Tibial nerve (tissue), 4 donors: ENCODE data around the gene PARP14. TPM values are rescaled to one million over a fixed set of nuclear protein-coding genes. Genes with fewer than 3 reads are reported as not detected.
"Not testable (repeated sequence)": the region's sequence is repeated elsewhere in the genome, so short reads cannot be mapped to it uniquely, and the experiment has no call there.

ENCODE experiments used
- DNase-seq, 2 donors: peaks; one replicate each; pipeline ENCODE4 v3.0.0-alpha.2; 2019; ENCODE audit warnings: low spot score in 2 of 2
- H3K27ac ChIP-seq, 4 donors: fragments of 200-600 bp; sonication (generic) in 3 of 4; one replicate each; pipeline ENCODE4 v1.5.1; 2017 to 2019; ENCODE audit warnings: mild to moderate bottlenecking in 1 of 4
- H3K27me3 ChIP-seq, 2 donors: fragments of 200-600 bp; sonication (generic) in 1 of 2; one replicate each; pipeline versions ENCODE4 v1.5.1 to v1.6.0; 2017 to 2019
- H3K36me3 ChIP-seq, 3 donors: fragments of 200-600 bp; sonication (generic); one replicate each; pipeline ENCODE4 v1.5.1; 2018 to 2019
- H3K4me1 ChIP-seq, 4 donors: fragments of 200-600 bp; sonication (generic) in 3 of 4; one replicate each; pipeline ENCODE4 v1.5.1; 2017 to 2019
- H3K4me3 ChIP-seq, 4 donors: fragments of 200-600 bp; sonication (generic) in 3 of 4; one replicate each; pipeline ENCODE4 v1.5.1; 2017 to 2019; ENCODE audit warnings: mild to moderate bottlenecking in 1 of 4, moderate library complexity in 1 of 4
- H3K9me3 ChIP-seq, 4 donors: fragments of 200-600 bp; sonication (generic) in 3 of 4; one replicate each; pipeline ENCODE4 v1.5.1; 2017 to 2019
- CTCF ChIP-seq, 5 experiments: fragments of 200-600 bp in 3 of 5; fragments of 450-650 bp in 2 of 5; sonication (generic) in 3 of 5; IDR thresholded peaks; one replicate each; pipeline ENCODE4 v1.5.1; 2016 to 2019; ENCODE audit warnings: antibody characterized with exemption in 5 of 5, mild to moderate bottlenecking in 3 of 5, moderate library complexity in 2 of 5
- EP300 ChIP-seq, 2 donors: sonication (generic); formaldehyde crosslinking; IDR thresholded peaks; one replicate each; pipeline ENCODE4 v1.6.1; 2017; ENCODE audit warnings: antibody characterized with exemption in 2 of 2, mild to moderate bottlenecking in 1 of 2
- POLR2A ChIP-seq, 2 donors: fragments of 450-650 bp; IDR thresholded peaks; one replicate each; pipeline ENCODE4 v1.6.1; 2017; ENCODE audit warnings: antibody characterized with exemption in 2 of 2, mild to moderate bottlenecking in 2 of 2, moderate library complexity in 2 of 2
- WGBS, 2 donors: methylation state at CpG; one replicate each; pipeline ENCODE4 v1.1.5; 2018; 5-methylcytosine and 5-hydroxymethylcytosine counted together
- total RNA-seq, 4 donors: library from RNA; depleted of rRNA; stranded (reverse); fragments of >200 nt; gene quantifications; one replicate each; pipeline ENCODE4 v1.1.0, GENCODE V29; 2016

The PARP14 gene
- total RNA-seq, 4 donors from 2014 or later: 31.6 to 56.2 (median 38.4) TPM

GRCh38 chr3:122727766-122728165 is 47.1 kb downstream of the PARP14 start:
- Histone ChIP-seq H3K9me3 (no peaks in the 10 kb centered on the region), H3K36me3 (peaks cover 0 to 61% (median 0%) of the 10 kb centered on the region in 3 donors), H3K4me1 (no peaks in the 10 kb centered on the region), H3K4me3 (no peak overlapping the region), H3K27ac (no peak overlapping the region), H3K27me3 (no peaks in the 10 kb centered on the region)
- no peak for DNase-seq
- WGBS, 2 donors: 86 to 94% methylated on average over 9 of the region's 9 CpGs
- no peak for TF ChIP-seq EP300 (IDR thresholded peaks at IDR 0.05)
- no peak for TF ChIP-seq POLR2A (IDR thresholded peaks at IDR 0.05)
- TF ChIP-seq CTCF (IDR thresholded peaks at IDR 0.05): no peak

GRCh38 chr3:122728186-122728585 is 47.5 kb downstream of the PARP14 start:
- no peak for DNase-seq
- Histone ChIP-seq H3K9me3 (no peaks in the 10 kb centered on the region), H3K27ac (no peak overlapping the region), H3K27me3 (no peaks in the 10 kb centered on the region), H3K4me3 (no peak overlapping the region), H3K4me1 (no peaks in the 10 kb centered on the region), H3K36me3 (peaks cover 0 to 61% (median 0%) of the 10 kb centered on the region in 3 donors)
- WGBS, 2 donors: 89 to 91% methylated on average over 3 of the region's 3 CpGs
- TF ChIP-seq EP300 (IDR thresholded peaks at IDR 0.05) (no peak), POLR2A (IDR thresholded peaks at IDR 0.05) (no peak), CTCF (IDR thresholded peaks at IDR 0.05) (no peak)

- no peak for TF ChIP-seq CTCF (IDR thresholded peaks at IDR 0.05)
- no peak for TF ChIP-seq POLR2A (IDR thresholded peaks at IDR 0.05)
- no peak for TF ChIP-seq EP300 (IDR thresholded peaks at IDR 0.05)
- H3K27me3 ChIP-seq: no peaks in the 10 kb centered on the region
- H3K4me3 ChIP-seq: no peak overlapping the region
- no peaks in the 10 kb centered on the region for H3K9me3 ChIP-seq
- WGBS, 2 donors: 95 to 96% methylated on average over 8 of the region's 8 CpGs
- DNase-seq: no peak
- no peaks in the 10 kb centered on the region for H3K4me1 ChIP-seq
- no peak overlapping the region for H3K27ac ChIP-seq
- peaks cover 0 to 58% (median 0%) of the 10 kb centered on the region in 3 donors for H3K36me3 ChIP-seq
Observed at GRCh38 chr3:122728756-122729514, 48.3 kb downstream of the PARP14 start.

- peaks cover 0 to 56% (median 0%) of the 10 kb centered on the region in 3 donors for H3K36me3 ChIP-seq
- 78 to 85% methylated on average over 4 of the region's 4 CpGs for WGBS, 2 donors
- no peak for DNase-seq
- no peaks in the 10 kb centered on the region for H3K9me3 ChIP-seq
- H3K4me3 ChIP-seq: no peak overlapping the region
- no peak overlapping the region for H3K27ac ChIP-seq
- no peaks in the 10 kb centered on the region for H3K4me1 ChIP-seq
- no peaks in the 10 kb centered on the region for H3K27me3 ChIP-seq
- TF ChIP-seq POLR2A (IDR thresholded peaks at IDR 0.05): no peak
- no peak for TF ChIP-seq EP300 (IDR thresholded peaks at IDR 0.05)
- TF ChIP-seq CTCF (IDR thresholded peaks at IDR 0.05): no peak
Observed at GRCh38 chr3:122730240-122730639, 49.6 kb downstream of the PARP14 start.

GRCh38 chr3:122732682-122733525 is 52.3 kb downstream of the PARP14 start:
- not testable (repeated sequence) for H3K27me3 ChIP-seq, DNase-seq, H3K27ac ChIP-seq, H3K4me1 ChIP-seq, H3K9me3 ChIP-seq, H3K4me3 ChIP-seq
- WGBS, 2 donors: 94 to 97% methylated on average over 17 to 22 of the region's 22 CpGs
- peaks cover 0 to 46% (median 0%) of the 10 kb centered on the region in 3 donors for H3K36me3 ChIP-seq
